Measurements from ENCODE around the gene PHOSPHO1.

DNA sequence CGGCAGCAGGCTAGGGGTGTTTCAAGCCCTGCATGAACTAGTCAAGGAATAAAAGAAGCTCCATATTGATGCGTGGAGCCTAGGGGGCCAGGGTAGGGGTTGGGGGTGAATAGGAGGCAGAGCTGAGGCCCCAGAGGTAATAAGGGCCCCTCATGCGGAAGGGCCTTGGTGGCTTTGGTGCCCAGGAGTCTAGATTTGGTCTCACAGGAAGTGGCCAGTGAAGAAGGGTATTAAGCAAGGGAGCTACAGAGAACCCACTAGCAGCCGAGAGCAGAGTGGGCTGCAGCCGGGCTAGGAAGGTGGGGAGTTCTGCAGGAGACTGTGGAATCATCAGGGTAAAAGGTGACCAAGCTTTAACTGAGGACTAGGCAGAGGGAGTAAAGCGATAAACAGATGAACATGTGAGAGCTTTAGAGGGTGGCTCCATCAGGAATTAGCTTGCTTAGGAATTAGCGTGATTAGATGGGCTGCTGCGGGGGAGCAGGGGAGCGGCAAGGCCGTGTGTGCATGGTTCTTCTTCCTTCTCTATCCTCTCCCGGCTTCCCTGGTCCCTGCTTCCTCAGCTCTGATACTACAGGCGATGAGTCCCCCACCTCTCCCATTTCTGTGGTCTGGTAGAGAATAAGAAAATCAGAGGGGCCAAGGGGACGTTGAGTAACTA is 30.0 kb downstream of the PHOSPHO1 start:
- TF ChIP-seq CTCF (IDR thresholded peaks at IDR 0.05) (no peak), POLR2A (IDR thresholded peaks at IDR 0.05) (no peak), EP300 (IDR thresholded peaks at IDR 0.05) (no peak)

Data from ovary (tissue), 3 donors.